ENCODE results near the gene ST6GALNAC3.
"Not testable (repeated sequence)": the region's sequence is repeated elsewhere in the genome, so short reads cannot be mapped to it uniquely, and the experiment has no call there.

The ST6GALNAC3 gene

DNA sequence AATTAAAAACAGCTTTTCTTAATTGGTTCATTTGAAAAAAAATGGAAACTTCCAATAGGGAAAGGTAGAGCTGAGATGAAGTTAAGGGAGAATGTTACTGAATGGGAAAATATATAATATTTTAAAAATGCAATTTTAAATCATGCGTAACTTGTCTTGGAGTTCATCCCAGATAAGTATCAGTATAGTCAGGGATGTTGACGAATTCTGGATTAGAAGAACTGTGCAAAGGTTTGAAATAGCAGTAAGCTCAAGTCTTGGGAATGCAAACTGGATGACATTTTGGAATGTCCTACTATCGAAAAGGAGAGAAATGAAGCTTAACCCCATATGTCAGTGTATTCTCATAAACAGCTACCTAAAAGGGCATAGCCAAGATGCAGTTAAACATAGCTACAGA, 4.0 kb upstream of the ST6GALNAC3 start:
- in situ Hi-C loops (cut with HindIII; ENCODE audit: low sequenced_read_pairs): no loop called here

DNA sequence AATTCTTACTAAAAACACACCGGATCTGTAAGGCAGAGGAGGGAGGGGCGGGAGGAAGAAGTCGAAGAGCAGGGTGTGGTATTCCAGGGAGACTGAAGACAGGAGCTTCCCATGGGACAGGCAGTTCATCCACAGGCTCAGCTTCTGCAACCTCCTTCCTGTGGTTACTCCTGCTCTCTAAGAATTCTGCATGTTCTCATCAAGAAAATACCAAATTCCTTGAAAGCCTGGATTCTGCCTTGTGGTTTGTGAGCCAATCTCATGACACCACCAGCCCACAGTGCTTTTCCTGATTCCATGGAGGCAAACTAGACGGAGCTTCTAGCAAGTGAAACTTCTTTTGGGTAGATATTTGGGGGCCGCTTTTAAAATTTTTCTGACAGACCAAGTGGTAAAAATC, 1.1 kb upstream of the ST6GALNAC3 start:
- in situ Hi-C loops (cut with HindIII; ENCODE audit: low sequenced_read_pairs): no loop called here

DNA sequence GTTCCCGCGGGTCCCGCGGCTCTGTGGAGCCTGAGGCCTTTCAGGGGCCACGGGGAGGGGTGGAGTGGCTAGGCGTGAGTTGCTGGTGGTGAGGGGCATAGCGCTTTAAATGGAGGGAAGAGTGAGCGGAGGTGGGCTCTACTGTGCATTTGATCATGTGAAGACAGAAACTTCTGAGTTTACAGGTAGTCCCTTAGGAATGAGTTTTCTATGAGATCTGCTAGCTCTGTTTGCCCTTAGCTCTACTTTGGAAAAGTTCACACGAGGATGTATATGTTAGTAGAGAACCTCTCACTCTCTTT, 593 bp downstream of the ST6GALNAC3 start:
- in situ Hi-C loops (cut with HindIII; ENCODE audit: low sequenced_read_pairs): no loop called here

DNA sequence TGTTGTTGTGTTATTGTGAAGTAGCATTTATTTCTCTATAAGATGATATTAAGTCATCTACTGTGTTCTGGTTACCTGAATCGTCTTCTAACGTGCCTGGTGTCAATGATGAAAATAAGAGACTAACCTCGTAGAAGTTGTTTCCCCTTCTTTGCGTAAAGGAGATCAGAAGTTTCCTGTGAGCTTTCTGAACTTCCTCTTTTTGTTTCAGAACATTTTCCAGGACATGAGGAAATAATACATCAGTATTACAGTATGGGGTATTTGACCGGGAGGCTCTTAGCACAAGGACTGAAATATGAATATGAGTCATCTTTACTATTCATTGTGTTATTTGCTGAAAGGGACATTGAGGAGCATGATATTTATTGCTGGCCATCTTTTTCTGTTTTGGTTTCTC, 1.3 kb downstream of the ST6GALNAC3 start:
- in situ Hi-C loops (cut with HindIII; ENCODE audit: low sequenced_read_pairs): no loop called here

GRCh38 chr1:76079475-76080227, 5.1 kb downstream of the ST6GALNAC3 start:
- in situ Hi-C loops (cut with HindIII; ENCODE audit: low sequenced_read_pairs): no loop called here

GRCh38 chr1:76080552-76081079, 6.1 kb downstream of the ST6GALNAC3 start:
- in situ Hi-C loops (cut with HindIII; ENCODE audit: low sequenced_read_pairs): no loop called here

DNA sequence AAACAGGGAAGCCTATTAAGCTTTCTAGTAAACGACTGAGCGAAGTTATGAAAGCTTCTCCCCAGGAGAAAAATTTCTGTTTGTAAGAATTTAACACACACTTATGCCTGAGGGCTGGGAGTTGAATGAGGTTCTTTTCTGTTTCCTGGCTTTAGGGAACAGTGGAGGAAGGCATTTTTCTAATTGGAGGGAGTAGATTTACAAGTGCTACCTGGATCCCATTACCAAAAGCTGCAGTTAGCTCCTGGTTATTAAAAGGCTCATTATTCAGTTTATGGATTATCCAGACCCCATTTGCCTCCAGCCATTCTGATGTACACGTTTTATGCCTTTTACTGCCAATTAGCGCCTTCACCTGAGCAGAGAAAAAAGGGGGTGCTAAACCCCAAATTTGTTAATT, 7.5 kb downstream of the ST6GALNAC3 start:
- in situ Hi-C loops (cut with HindIII; ENCODE audit: low sequenced_read_pairs): no loop called here

- in situ Hi-C loops (cut with HindIII; ENCODE audit: low sequenced_read_pairs): no loop called here
Measured at GRCh38 chr1:76083189-76083588, 8.6 kb downstream of the ST6GALNAC3 start.

GRCh38 chr1:76084029-76084627, 9.6 kb downstream of the ST6GALNAC3 start:
- in situ Hi-C loops (cut with HindIII; ENCODE audit: low sequenced_read_pairs): no loop called here

GRCh38 chr1:76084685-76085084, 10.1 kb downstream of the ST6GALNAC3 start:
- in situ Hi-C loops (cut with HindIII; ENCODE audit: low sequenced_read_pairs): no loop called here

DNA sequence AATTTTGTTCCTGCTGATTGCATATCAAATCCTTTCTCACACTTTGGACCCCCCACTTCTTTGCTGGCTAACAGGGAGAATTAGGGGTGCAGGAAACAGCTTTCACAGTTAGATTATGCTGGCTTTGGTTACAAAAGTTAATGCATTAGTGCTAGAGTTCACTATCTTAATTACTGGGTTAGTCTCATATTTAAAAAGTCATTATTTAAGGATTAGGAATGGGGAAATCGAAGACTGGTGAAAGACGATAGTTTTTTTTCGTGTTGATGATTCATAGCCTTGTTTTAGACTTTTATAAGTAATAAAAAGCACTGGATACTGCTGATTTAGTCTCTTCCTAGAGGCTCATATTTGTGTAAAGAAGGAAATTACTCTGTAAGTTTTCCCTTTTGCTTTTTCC, 11.6 kb downstream of the ST6GALNAC3 start:
- in situ Hi-C loops (cut with HindIII; ENCODE audit: low sequenced_read_pairs): no loop called here

DNA sequence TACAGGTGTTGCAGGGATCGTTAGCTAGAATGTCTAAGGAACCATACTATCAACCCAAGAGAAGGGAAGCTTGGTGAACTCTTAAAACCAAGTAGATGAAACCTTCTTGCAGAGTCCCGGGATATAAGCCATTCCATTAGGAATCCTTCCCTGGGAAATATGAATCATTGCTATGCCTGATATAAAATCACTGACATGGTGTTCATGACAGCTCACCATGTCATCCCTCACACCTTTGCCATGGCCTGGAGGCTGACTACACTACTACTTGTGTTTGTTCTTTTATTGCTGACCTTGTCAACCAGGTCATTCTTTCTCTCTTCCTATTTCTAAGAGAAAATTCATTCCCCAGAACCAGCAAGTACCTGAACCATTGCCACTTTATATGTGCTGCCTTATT, 12.1 kb downstream of the ST6GALNAC3 start:
- in situ Hi-C loops (cut with HindIII; ENCODE audit: low sequenced_read_pairs): no loop called here

DNA sequence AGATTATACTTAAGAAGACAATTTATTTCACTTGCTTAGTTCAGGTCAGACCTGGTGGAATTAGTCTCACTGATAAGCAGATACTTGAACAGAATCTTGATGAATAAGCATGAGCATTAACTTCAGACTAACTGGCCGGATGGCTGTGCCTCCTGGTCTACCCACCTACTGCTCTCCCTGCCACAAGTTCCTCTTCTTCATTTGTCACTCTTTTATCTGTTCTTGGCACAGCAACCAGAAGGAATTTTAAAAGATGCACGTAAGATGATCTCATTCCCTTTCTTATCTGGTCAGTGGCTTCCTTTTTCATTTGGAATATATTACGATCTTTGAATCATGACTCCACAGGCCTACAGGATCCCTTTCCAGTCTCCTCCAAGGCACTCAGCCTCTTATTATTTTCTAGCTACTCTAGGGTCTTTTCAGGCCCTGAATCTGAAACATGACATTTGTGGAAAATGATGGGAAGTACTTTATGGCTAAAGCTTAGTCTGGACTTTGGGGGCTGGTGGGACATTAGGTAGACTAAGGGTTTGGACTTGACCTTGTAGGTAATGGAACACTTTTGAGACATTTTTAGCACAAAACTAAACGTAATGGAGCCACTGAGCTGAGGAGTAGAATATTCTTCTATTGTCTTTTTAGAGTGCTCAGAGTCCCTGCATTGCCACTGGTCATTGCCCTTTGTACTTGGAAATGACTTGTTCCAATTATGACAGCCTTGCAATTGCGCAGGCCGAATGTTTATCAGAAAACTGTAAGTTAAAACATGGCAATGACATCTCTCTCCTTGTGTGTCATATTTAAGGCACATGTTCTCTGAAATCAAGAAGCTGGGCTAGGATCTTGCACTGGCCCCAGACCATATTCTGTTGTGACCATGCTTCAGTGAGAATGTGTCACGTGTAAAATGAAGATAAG, 16.0 kb downstream of the ST6GALNAC3 start:
- in situ Hi-C loops (cut with HindIII; ENCODE audit: low sequenced_read_pairs): no loop called here

DNA sequence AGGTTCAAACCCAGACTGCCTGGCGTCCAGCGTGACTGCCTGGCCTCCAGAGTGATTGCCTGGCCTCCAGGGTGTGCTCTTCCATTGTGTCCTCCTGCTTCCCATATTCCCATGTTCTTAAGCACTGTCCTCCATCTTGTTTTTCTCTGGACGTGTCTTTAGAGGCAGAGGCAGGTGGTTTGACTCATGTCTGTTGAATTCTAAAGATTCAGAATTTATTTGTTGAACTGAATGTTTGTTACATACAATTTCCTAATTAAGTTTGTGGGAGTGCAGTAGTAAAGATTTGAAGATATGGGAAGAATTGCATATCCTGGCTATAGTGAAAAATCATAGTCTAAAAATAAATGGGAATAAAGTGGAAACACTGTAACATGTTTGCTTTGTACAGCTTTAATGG, 18.3 kb downstream of the ST6GALNAC3 start:
- in situ Hi-C loops (cut with HindIII; ENCODE audit: low sequenced_read_pairs): no loop called here

GRCh38 chr1:76093522-76094312, 19.2 kb downstream of the ST6GALNAC3 start:
- in situ Hi-C loops (cut with HindIII; ENCODE audit: low sequenced_read_pairs): no loop called here

GRCh38 chr1:76095802-76096201, 21.3 kb downstream of the ST6GALNAC3 start:
- in situ Hi-C loops (cut with HindIII; ENCODE audit: low sequenced_read_pairs): no loop called here

- in situ Hi-C loops (cut with HindIII; ENCODE audit: low sequenced_read_pairs): not testable (repeated sequence)
Measured at GRCh38 chr1:76097064-76097463, 22.5 kb downstream of the ST6GALNAC3 start.

GRCh38 chr1:76098845-76099244, 24.3 kb downstream of the ST6GALNAC3 start:
- in situ Hi-C loops (cut with HindIII; ENCODE audit: low sequenced_read_pairs): no loop called here

DNA sequence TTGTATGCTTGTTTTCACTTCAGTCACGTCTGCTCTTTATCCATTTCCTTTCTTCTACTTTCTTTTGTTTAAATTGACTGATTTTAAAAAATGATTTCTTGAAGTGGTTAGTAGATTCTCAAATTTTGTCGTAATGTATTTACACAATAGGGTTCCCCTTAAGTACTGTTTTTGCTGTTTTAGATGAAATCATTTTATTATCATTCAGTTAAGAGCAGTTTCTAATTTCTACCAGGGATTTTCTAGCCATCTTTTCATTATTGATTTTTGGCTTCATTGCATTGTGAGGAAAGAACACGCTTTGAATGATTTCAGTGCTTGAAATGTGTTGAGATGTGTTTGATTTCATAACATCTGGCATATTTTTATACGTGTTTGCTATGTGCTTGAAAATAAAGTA, 27.0 kb downstream of the ST6GALNAC3 start:
- in situ Hi-C loops (cut with HindIII; ENCODE audit: low sequenced_read_pairs): no loop called here

- in situ Hi-C loops (cut with HindIII; ENCODE audit: low sequenced_read_pairs): no loop called here
Measured at GRCh38 chr1:76102046-76102445, 27.5 kb downstream of the ST6GALNAC3 start.

GRCh38 chr1:76103034-76103433, 28.5 kb downstream of the ST6GALNAC3 start:
- in situ Hi-C loops (cut with HindIII; ENCODE audit: low sequenced_read_pairs): no loop called here

Measured in endothelial cell of hepatic sinusoid (primary cell).